Stimulated activated CD4-positive, alpha-beta T cell treated with anti-CD3 and anti-CD28 coated beads, Interleukin-15, amount 100 ng/mL, for 1 hour (primary cell): ENCODE data around the gene CHST15.
"Not testable (repeated sequence)": the region's sequence is repeated elsewhere in the genome, so short reads cannot be mapped to it uniquely, and the experiment has no call there.

ENCODE experiments used
- DNase-seq, 2 donors: peaks; one replicate each; pipeline ENCODE4 v3.0.0-alpha.2; 2020; ENCODE audit warnings: low read depth in 1 of 2, low spot score in 1 of 2

CHST15 gene

GRCh38 chr10:124124769-124125161, 31.4 kb upstream of the CHST15 start:
- DNase-seq, result no peak

- DNase-seq, result no peak
Observed at GRCh38 chr10:124124123-124124768, 30.8 kb upstream of the CHST15 start.

- DNase-seq, result no peak
Observed at GRCh38 chr10:124123156-124123555, 29.8 kb upstream of the CHST15 start.

- no peak for DNase-seq
Observed at GRCh38 chr10:124122211-124122610, 28.8 kb upstream of the CHST15 start.

GRCh38 chr10:124120410-124121061, 27.1 kb upstream of the CHST15 start:
- DNase-seq, result no peak

- no peak for DNase-seq
Observed at GRCh38 chr10:124119946-124120345, 26.5 kb upstream of the CHST15 start.

- DNase-seq, result no peak
Observed at GRCh38 chr10:124119216-124119615, 25.8 kb upstream of the CHST15 start.

- DNase-seq, result no peak
Observed at GRCh38 chr10:124117833-124118232, 24.4 kb upstream of the CHST15 start.

- DNase-seq, result no peak
Observed at GRCh38 chr10:124117511-124117785, 24.1 kb upstream of the CHST15 start.

GRCh38 chr10:124116771-124117510, 23.5 kb upstream of the CHST15 start:
- DNase-seq, result no peak

- DNase-seq, result no peak
Observed at GRCh38 chr10:124114696-124115095, 21.3 kb upstream of the CHST15 start.

GRCh38 chr10:124112891-124113580, 19.6 kb upstream of the CHST15 start:
- no peak for DNase-seq

- no peak for DNase-seq
Observed at GRCh38 chr10:124110882-124111281, 17.5 kb upstream of the CHST15 start.

- no peak for DNase-seq
Observed at GRCh38 chr10:124109261-124109660, 15.9 kb upstream of the CHST15 start.

GRCh38 chr10:124107072-124107471, 13.7 kb upstream of the CHST15 start:
- no peak for DNase-seq

GRCh38 chr10:124106241-124106879, 13.0 kb upstream of the CHST15 start:
- no peak for DNase-seq

- no peak for DNase-seq
Observed at GRCh38 chr10:124105594-124105993, 12.2 kb upstream of the CHST15 start.

GRCh38 chr10:124105045-124105444, 11.6 kb upstream of the CHST15 start:
- no peak for DNase-seq

- DNase-seq, result no peak
Observed at GRCh38 chr10:124104011-124104627, 10.7 kb upstream of the CHST15 start.

GRCh38 chr10:124101351-124101750, 8.0 kb upstream of the CHST15 start:
- DNase-seq, result no peak

- DNase-seq, result not testable (repeated sequence)
Observed at GRCh38 chr10:124100651-124101050, 7.3 kb upstream of the CHST15 start.
